Hematopoietic multipotent progenitor cell (in vitro differentiated cells): ENCODE measurements around the gene PIMREG. TPM values are rescaled to one million over a fixed set of nuclear protein-coding genes. Genes with fewer than 3 reads are reported as not detected.

Source experiments
- DNase-seq, 3 donors: peaks; one replicate each; pipeline ENCODE4 v3.0.0-alpha.2; 2011 to 2015; ENCODE audit warnings: low read depth in 2 of 3, low spot score in 2 of 3
- total RNA-seq: library from RNA; depleted of rRNA; stranded (reverse); fragments of >200 nt; gene quantifications from one replicate; pipeline ENCODE4 v1.2.3, GENCODE V29; 2012

The PIMREG gene
- total RNA-seq, 1 donor = 0.54 TPM

DNA sequence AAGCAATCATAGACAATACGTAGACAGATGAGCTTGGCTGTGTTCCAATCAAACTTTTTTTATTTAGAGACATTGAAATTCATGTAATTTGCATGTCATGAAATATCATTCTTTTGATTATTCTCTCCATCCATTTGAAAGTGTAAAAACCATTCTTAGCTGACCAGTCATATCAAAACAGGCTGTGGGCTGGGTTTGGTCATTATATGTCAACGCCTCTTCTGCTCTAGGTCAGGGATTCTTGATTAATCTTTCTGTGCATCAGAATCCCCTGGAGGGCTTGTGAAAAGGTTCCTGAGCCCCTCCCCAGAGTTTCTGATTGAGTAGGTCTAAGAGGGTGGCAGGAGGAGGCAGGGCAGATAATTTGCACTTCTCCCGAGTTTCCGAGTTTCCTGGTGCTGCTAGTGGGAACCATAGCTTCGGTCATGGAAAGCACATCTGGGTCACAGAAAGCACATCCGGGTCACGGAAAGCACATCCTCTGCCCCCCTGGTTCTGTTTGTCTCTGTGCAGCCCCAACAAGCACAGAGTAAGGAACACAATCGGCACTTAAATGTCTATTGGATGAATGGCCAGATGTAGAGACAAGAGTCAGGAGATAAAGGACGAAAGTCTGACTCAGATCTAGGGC, 16.4 kb downstream of the PIMREG start:
- no peak for DNase-seq

DNA sequence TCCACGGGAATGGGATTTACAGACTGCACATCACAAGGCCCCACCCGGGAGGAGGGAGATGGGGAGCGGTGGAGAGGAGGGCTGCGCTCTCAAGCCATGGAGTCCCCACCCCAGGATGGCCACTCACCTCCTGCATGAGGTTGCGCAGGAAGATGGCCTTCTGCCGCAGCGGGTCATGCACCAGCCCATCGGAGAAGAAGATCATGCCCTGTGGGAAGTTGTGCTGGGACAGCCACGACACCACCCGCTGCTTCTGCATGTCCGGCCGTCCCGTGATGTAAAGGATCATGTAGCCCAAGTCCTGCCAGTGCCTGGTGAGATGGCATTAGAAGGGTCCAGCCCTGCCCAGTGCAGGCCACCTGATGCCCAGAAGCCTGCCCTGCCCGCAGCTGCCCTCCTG, 17.0 kb downstream of the PIMREG start:
- no peak for DNase-seq

DNA sequence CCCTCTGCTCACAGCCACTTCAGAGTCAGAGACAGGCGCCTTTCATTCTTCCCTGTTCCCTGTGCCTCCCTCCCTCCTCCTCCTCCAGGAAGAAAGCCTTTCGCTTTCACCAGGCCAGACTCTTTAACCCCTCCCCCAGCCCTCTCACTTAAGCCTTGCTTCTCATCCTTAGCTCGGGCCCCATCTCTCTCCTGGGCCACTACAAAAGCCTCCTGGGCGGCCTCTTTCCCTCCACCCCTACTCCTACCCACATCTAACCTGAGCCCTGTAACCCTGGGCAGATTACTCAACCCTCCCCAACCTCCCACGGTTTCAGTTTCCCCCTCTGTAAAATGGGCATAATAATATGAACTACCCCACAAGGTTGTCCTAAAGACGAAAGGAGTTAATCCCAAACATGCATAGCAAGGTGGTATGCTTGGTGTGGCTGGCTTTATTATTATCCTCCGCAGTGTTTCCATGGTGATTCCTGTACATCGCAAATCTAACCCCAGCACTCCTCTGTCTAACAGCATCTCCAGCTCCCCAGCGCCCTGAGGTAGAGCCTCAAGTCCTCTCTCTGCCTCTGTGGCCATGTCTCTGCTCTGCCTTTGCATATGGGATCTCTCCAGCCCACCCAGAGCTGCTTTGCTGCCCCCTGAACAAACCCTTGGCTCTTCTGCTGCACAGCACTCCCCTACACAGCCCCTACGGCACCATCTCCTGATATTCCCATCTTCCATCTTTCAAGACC, 17.7 kb downstream of the PIMREG start:
- no peak for DNase-seq

DNA sequence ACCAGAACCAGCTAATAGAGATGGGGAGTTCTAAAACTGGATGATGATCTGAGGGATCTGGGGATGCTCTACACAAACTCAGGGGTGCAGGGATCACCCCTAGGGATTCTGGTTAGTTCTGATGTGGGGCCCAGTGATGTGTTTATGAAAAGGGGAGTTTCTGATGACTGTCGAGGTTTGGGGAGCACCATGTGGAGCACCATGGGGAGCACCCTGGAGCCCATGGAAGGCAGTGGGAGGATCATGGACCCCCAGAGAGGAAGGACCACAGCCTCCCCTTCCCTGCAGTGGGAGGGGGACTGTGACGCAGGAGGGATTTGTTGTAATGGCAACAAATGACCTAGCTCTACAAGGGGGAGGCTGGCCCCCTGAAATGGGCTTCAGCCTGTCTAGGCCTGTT, 18.4 kb downstream of the PIMREG start:
- no peak for DNase-seq

DNA sequence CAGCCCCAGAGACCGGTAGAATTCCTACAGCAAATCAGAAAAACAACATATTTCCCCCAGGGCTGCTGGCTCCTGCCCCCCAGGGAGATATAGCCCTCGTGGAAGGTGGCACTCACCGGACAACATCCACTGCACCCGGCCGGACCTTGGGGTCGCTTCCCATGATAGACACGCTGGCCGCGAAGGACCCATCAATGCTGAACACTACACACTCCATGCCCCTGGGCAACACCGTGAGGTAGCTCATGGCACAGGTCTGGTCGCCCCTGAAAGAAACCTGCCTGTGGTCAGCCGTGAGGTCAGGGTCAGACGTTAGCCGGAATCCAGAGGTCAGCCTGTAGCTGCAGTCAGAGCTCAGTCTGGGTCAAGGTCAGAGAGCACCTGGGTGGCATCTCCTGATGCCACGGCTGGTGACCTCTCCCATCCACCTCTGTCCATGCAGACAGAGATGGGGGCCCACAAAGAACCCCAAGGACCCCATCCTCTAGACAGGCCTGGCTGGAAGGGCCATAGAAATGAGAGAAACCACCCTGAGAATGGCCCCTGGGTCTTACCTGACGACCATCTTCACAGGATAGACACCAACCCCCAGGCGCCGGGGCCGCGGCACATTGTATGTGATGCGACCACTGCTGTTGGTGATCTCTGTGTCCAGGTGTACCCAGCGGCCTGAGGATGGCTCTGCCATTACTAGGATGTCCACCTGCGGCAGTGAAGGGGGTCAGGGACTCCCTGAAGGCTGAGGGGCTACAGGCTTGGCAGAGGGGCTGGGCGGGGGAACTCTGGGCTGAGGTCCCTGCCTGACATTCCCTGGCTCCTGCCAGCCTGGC, 19.6 kb downstream of the PIMREG start:
- DNase-seq = no peak

DNA sequence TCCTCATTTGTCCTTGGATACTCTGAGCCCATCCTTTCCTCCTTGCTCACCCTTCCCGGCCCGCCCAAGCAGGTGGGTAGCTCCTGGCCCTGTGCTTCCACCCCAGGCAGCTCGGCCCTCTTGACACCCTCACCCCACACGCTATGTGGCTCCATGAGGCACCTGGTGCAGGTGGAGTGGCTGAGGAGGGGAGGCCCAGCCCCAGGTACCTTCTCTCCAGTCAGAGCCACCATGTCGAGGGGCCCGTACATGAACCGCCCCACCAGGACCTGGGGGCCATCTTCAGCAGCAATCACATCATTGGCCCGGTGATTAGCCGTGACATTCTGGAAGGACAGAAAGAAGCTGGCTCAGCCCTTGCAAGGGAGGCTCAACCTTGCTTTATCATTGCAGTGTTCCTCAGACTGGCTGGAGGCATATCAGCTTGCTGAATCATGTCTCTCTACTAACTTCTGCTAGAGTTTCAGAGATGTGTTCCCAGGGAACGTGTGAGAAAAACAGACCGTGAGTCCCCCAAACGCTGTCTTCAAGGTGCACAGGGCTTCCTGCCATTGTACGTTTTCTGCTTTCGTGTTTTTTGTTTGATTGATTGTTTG, 20.3 kb downstream of the PIMREG start:
- no peak for DNase-seq

DNA sequence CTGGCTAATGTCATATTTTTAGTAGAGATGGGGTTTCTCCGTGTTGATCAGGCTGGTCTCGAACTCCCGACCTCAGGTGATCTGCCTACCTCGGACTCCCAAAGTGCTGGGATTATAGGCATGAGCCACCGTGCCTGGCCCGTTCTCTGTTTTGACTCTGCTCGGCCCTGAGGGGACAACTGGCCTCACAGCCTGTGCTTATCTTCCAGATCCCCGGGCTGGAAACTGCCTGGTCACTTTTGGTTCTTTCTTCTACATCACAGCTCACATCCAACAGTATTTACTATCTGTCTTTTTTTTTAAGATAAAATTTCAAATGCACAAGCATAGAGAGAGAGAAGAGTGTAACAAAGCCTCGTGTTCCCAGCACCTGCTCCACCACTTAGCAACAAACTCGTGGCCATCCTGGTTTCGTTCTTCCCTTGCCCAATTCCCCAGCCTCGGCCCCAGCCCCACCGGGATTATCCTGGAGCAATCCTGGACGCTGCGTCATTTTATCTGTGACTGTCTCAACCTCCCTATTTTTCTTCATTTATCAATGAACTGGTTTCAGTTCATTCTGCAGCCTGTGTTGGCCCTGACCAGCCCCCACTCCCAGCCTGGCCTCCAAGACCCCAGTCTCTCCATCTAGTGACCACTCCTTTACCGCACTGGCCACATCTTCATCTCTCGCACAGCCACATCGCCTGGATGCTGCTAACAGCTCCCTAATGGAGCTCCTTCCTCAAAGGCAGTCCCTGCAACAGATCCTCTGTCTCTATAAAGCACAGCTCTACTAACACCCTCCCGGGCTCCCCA, 21.1 kb downstream of the PIMREG start:
- no peak for DNase-seq

DNA sequence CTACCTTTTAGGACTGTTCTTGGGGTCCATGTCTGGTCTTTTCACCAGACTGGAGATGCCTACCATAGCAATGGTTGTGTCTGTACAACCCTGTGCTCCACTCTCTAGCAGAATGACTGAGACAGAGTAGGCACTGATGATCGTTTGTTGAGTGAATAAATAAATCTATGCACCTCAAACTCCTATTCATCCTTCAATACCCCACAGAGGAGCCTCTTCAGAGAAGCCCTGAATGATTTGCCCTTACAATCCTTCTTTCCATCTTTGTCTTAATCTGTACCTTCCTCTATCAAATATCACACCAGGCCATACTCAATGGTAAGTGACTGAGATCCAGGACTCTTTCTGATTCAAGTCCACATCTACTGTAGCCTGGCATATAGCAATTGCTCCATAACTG, 23.3 kb downstream of the PIMREG start:
- no peak for DNase-seq

DNA sequence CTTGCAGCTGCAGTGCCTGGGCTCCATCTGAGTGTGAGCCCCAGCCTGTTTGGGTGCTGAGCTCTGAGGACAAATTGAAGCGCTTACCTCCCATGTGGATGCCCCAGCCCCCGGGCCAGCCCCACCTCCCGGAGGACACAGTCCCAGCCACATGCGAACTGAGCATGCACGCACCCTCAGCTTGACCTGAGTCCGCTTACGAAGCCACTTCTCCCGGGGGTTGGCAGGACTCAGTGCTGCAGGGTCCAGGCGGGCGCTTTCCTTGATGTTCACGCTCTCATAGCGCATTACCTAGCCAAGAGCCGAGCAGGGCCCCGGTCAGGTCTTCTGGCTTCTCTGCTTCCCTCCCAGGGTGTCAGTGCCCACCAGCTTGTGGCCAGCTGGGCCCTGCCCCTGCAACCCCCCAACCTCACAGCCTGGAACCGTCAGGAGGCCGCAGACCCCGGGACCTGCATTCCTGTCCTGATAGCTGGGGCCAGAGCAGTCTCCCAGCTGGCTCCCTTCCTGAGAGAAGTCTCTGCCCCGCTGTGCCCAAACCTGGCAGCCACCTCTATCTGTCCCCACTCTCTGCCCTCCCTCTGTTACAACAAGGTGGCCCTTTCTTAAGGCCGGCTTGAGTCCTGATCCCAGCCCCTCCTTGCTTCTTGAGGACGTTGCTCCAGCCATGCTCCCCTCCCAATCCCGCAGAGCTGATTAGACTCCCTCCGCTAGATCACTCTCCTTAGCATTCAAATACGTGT, 24.0 kb downstream of the PIMREG start:
- no peak for DNase-seq

DNA sequence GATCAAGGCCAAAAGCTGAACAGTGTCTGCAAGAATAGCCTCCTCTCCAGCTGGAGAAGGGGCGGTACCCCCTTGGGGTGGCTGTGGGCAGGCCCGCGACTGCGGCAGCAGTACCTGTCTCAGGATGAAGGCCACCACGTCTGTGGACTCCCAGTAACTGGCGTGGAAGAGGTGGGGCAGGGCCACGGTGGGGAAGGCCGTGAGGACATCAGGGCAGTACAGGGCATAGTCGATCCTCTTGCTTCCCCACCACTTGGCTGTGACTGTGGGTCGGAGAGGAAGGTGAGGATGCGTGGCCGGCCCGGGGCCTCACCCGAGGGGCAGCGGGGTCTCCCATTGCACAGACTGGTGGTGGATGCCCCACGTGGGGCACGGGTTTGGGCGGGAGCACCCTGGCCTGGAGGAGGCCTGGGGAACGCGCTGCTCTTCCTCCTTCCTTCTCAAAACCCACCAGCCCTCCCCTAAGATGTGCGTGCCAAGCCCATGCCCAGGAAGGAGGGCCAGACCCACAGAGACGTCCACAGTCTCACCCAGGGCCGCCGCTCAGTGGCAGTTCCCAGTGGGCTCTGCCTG, 26.0 kb downstream of the PIMREG start:
- DNase-seq = no peak

DNA sequence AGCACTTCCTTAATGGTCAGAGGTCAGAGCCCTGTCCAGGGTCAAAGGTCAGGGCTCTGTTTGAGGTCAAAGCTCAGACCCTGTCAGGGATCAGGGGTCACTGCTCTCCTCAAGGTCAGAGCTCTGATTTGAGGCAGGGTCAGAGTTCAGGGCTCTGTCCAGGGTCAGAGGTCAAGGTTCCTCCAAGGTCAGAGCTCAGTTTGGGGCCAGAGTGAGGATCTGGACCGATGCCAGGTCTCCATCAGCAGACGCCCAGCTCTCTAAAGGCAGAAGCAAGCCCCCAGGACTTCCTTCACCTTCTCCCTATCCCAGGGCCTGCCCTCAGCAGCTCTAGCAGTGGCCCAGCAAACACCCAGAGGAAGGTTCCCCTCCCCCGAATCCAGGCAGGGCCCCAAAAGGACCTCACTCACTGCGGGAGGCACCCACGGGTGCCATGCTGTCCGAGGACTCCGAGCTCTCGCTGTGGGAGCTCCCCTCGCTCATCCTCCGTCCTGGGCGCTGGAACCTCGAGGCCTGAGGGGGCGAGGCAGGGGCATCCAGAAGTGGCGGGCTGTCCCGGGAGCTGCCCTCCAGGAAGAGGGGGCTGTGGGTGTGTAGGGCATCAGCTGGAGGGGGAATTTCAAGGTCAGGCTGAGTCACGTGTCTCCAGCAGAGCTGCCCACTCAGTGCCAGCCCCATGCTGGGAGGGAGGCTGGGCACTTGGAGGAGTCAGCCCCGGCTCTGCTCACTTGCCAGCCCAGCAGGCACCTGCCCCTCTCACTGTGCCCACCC, 26.7 kb downstream of the PIMREG start:
- DNase-seq = no peak

DNA sequence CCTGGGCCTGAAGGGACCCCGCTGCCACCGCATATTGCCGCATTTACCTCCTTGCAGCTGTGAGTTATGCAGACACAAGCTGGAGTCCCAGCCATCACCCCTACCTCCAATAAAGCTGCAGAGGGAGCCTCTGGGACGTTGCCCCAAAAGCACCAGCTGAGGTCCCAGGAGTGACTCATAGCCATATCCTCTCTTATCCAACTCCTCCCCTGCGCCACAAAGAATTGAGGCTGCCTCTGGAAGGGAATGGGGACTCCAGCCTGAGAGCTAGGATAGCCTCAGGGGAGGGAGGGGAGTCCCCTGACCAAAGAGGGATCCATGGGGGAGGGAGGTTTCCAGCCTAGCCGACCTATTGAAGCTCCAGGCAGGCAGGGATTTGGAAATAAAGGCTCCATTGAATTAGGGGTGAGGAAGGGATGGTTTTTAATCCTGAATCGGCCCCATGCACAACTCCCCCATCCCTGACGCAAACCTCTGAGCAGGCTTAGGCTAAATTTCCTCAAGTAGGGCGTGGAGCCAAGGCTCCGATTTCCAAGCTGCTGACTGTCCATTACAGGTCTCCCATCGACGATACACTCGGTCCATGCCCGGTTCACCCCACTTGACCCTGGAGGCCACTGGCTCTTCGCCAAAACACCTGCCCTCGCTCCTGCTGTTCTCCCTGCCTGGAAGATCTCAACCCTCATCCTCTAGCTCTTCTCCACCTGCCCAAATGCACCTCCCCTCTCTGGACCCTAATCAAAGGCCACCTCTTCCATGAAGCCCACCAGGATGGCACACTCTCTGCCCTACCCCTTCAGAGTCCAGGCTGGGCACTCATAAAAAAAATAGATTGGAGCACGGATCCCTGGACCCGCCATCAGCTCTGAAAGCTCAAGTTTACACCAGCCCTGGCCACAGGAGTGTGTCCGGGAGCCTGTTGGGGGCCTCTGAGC, 27.5 kb downstream of the PIMREG start:
- no peak for DNase-seq

DNA sequence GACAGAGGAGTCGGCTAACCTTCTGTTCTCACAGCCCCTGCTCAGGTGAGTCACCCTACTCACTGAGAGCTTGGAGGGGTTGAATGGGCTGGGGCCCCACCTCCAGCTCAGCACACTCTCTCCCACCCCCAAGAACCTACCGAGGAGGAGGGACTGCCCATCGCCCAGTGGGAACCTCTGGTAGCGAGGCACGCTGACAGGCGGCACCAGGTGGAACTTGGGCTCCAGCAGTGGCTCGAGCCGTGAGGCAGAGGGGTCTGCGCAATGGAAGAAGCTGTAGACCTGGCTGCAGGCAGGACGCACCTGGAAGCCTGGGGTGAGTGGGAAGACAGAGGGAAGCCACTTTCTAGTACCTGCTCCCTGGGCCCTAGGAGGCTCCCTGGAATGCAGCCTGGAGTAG, 28.3 kb downstream of the PIMREG start:
- no peak for DNase-seq

DNA sequence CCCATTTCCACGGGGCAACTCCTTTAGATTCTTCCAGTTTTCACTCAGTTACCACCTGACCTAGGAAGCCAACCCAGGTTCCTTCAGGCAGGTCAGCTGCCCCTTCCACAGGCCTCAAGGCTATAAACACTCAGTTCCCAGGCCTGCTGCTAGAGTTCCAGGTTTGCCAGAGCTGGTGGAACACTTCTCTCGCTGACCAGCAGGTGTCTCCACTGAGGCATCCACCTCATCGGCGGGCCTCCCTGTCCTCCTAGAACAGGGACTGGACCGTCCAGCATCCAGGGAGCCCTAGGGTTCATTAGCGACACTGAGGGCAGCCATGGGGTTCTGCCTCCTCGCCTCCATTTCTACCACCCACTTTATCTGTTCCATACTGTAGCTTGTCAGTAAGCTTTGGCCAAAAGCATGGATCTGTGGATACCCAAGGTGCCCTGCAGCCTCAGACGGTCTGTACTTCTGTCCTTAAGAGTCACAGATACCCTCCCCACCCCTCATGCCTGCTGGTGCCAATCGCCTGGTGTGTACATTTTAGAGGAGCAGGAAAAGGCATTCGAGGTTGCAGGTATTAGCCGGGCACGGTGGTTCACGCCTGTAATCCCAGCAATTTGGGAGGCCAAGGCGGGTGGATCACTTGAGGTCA, 29.0 kb downstream of the PIMREG start:
- peak; percentile 32 to 68 (median 51) for DNase-seq

DNA sequence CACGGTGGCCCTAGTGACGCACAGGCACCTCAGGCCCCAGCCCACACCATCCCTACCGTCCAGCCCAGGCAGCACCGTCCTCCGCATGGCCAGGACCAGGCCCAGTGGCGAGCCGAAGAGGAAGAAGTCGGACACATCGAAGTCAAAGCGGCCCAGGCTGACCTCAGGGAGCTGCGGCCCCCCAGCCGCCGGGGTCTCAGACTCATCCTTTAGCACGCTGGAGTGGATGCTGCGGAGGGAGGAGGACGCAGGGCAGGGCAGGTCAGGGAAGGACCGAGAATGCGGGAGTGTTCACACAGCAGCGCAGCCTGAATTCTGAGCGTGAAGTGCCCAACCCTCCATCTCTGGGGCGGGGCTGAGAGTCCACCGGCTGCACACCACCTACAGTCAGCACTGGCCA, 30.1 kb downstream of the PIMREG start:
- DNase-seq = no peak

DNA sequence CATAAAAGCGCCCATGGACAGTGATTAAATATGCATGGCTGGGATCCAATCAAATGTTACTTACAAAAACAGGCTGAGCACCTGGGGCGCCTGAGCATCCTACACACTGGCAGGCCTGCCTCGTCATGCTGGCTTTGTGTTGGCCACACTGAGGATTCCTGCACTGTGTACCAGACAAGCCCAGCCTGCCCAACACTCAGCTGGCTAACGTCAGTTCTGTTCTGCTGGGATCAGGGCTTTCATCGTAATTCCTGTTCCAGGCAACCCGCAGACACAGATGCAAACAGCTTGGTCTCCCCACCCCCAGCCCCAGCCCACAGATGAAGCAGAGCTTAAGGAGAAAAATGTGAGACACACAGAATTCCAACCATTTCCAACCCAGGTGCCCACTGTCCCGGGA, 30.7 kb downstream of the PIMREG start:
- no peak for DNase-seq

DNA sequence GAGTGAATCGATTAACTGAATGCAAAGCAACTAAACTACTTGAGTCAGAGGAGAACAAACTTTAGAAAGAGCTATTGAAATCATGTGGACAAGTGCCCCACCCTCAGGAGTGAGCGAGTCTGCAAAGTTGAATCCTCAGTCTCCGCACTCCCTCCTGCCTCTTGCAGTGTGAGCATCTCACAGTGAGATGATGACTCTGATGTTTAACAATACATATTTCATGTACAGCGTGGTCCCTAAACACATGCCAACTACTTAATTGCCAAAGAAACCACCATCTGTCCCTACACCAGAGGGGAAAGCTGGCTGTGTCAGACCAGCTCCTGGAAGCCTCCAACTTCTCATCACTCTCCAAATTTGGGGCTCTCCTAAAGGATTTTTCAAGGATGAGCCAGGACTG, 31.2 kb downstream of the PIMREG start:
- no peak for DNase-seq
